ENCODE results near the gene STN1. TPM values are rescaled to one million over a fixed set of nuclear protein-coding genes. Genes with fewer than 3 reads are reported as not detected.

STN1 gene
- total and polyA plus RNA-seq, 2 of the 8 experiments (the other 6 are each of a cell fraction or from before 2014, with no cell fraction given), result 10.1 to 12.4 TPM

DNA sequence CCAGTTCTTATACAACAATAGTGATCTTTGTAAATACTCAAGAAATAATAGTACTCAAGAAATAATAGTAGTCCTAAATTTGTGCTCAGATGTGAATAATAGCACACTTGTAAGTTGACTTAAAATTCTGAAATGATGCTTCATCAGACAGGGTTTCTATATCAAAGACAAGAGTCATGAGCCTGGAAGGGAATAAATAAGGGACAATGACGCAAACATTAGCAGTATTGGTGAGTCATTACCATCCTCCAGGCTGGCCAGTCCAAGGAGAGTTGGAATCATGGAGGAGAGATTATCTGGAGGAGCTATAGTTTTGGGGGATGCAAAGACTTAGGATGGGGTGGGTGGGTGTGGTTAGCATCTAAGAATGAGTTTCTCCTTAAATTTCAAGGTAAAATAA lies 56.5 kb downstream of the STN1 start (continued):
- TF ChIP-seq, protein P1, sequence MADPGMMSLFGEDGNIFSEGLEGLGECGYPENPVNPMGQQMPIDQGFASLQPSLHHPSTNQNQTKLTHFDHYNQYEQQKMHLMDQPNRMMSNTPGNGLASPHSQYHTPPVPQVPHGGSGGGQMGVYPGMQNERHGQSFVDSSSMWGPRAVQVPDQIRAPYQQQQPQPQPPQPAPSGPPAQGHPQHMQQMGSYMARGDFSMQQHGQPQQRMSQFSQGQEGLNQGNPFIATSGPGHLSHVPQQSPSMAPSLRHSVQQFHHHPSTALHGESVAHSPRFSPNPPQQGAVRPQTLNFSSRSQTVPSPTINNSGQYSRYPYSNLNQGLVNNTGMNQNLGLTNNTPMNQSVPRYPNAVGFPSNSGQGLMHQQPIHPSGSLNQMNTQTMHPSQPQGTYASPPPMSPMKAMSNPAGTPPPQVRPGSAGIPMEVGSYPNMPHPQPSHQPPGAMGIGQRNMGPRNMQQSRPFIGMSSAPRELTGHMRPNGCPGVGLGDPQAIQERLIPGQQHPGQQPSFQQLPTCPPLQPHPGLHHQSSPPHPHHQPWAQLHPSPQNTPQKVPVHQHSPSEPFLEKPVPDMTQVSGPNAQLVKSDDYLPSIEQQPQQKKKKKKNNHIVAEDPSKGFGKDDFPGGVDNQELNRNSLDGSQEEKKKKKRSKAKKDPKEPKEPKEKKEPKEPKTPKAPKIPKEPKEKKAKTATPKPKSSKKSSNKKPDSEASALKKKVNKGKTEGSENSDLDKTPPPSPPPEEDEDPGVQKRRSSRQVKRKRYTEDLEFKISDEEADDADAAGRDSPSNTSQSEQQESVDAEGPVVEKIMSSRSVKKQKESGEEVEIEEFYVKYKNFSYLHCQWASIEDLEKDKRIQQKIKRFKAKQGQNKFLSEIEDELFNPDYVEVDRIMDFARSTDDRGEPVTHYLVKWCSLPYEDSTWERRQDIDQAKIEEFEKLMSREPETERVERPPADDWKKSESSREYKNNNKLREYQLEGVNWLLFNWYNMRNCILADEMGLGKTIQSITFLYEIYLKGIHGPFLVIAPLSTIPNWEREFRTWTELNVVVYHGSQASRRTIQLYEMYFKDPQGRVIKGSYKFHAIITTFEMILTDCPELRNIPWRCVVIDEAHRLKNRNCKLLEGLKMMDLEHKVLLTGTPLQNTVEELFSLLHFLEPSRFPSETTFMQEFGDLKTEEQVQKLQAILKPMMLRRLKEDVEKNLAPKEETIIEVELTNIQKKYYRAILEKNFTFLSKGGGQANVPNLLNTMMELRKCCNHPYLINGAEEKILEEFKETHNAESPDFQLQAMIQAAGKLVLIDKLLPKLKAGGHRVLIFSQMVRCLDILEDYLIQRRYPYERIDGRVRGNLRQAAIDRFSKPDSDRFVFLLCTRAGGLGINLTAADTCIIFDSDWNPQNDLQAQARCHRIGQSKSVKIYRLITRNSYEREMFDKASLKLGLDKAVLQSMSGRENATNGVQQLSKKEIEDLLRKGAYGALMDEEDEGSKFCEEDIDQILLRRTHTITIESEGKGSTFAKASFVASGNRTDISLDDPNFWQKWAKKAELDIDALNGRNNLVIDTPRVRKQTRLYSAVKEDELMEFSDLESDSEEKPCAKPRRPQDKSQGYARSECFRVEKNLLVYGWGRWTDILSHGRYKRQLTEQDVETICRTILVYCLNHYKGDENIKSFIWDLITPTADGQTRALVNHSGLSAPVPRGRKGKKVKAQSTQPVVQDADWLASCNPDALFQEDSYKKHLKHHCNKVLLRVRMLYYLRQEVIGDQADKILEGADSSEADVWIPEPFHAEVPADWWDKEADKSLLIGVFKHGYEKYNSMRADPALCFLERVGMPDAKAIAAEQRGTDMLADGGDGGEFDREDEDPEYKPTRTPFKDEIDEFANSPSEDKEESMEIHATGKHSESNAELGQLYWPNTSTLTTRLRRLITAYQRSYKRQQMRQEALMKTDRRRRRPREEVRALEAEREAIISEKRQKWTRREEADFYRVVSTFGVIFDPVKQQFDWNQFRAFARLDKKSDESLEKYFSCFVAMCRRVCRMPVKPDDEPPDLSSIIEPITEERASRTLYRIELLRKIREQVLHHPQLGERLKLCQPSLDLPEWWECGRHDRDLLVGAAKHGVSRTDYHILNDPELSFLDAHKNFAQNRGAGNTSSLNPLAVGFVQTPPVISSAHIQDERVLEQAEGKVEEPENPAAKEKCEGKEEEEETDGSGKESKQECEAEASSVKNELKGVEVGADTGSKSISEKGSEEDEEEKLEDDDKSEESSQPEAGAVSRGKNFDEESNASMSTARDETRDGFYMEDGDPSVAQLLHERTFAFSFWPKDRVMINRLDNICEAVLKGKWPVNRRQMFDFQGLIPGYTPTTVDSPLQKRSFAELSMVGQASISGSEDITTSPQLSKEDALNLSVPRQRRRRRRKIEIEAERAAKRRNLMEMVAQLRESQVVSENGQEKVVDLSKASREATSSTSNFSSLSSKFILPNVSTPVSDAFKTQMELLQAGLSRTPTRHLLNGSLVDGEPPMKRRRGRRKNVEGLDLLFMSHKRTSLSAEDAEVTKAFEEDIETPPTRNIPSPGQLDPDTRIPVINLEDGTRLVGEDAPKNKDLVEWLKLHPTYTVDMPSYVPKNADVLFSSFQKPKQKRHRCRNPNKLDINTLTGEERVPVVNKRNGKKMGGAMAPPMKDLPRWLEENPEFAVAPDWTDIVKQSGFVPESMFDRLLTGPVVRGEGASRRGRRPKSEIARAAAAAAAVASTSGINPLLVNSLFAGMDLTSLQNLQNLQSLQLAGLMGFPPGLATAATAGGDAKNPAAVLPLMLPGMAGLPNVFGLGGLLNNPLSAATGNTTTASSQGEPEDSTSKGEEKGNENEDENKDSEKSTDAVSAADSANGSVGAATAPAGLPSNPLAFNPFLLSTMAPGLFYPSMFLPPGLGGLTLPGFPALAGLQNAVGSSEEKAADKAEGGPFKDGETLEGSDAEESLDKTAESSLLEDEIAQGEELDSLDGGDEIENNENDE (IDR thresholded peaks at IDR 0.05; ENCODE audit: insufficient replicate concordance, low read length), result no peak
- no peak for TF ChIP-seq TAF7 (optimal IDR thresholded peaks at IDR 0.05; ENCODE audit: borderline replicate concordance, low read depth, low read length)

Data from H1 (cell line).